Nucleus accumbens (tissue), 56 donors: ENCODE data around the gene S100A9.
"Not testable (repeated sequence)": the region's sequence is repeated elsewhere in the genome, so short reads cannot be mapped to it uniquely, and the experiment has no call there.

Experiments
- DNase-seq, 56 donors: peaks; one replicate each; lab custom pipeline; 2025; lab: John Stamatoyannopoulos, UW

Gene S100A9

GRCh38 chr1:153343811-153344717, 13.6 kb upstream of the S100A9 start:
- no peak for DNase-seq

GRCh38 chr1:153344718-153345025, 13.0 kb upstream of the S100A9 start:
- no peak for DNase-seq

GRCh38 chr1:153345187-153346076, 12.2 kb upstream of the S100A9 start:
- no peak for DNase-seq

- no peak for DNase-seq
Measured at GRCh38 chr1:153346077-153346723, 11.5 kb upstream of the S100A9 start.

- DNase-seq, result not testable (repeated sequence)
Measured at GRCh38 chr1:153347049-153347448, 10.6 kb upstream of the S100A9 start.

- DNase-seq, result no peak
Measured at GRCh38 chr1:153347856-153348255, 9.8 kb upstream of the S100A9 start.

GRCh38 chr1:153348511-153349362, 8.9 kb upstream of the S100A9 start, which contains the start of gene PGLYRP4:
TSS of gene PGLYRP4 (minus strand) at chr1:153348841. CDS start at chr1:153347932, 909 bp downstream.
- no peak for DNase-seq

- DNase-seq, result no peak
Measured at GRCh38 chr1:153349363-153350320, 8.0 kb upstream of the S100A9 start.

- no peak for DNase-seq
Measured at GRCh38 chr1:153350321-153350957, 7.2 kb upstream of the S100A9 start.

- DNase-seq, result peak in 41 of 56 donors; percentile 1 to 74 (median 17)
Measured at GRCh38 chr1:153352523-153352922, 5.1 kb upstream of the S100A9 start.

- no peak for DNase-seq
Measured at GRCh38 chr1:153353226-153353947, 4.3 kb upstream of the S100A9 start.

- no peak for DNase-seq
Measured at GRCh38 chr1:153354515-153355193, 3.0 kb upstream of the S100A9 start.

GRCh38 chr1:153355445-153356071, 2.1 kb upstream of the S100A9 start:
- DNase-seq, result peak in 4 of 56 donors; percentile 4 to 27 (median 7)

- no peak for DNase-seq
Measured at GRCh38 chr1:153356392-153357075, 1.1 kb upstream of the S100A9 start.

- peak in 2 of 56 donors; percentile 6 to 9 for DNase-seq
Measured at GRCh38 chr1:153357076-153357852, 390 bp upstream of the S100A9 start.
